GM19372 (cell line): Measurements from ENCODE around the gene HLTF.
A peak's percentile ranks its signal among the peaks of the same experiment; 100 is the strongest.

Source experiments
- ATAC-seq: cut with Tn5 transposase; IDR thresholded peaks from one replicate; pipeline ENCODE4 v1.9.1; 2021; ENCODE audit warnings: mild to moderate bottlenecking, low read depth, moderate library complexity; ENCODE audit not compliant: unreplicated experiment

HLTF gene

GRCh38 chr3:149090461-149090860 is 4.1 kb upstream of the HLTF start:
- no peak for ATAC-seq

DNA sequence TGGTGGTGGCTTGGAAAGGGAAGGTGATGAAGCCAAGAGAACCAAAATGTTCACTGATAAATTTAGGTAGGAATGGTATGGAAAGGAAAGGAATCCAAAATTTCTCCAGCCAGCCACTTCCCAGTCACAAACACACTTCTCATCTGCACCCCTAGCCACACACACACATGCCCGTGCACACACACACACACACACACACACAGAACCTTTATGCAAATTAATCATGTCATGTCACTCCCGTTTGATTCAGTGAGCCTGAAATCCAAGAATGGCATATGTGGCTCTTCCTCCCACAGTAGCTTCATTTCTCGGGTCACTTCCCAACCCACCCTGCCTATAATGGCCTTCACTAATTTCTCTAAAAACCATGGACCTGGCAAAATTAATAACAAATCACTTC is 3.1 kb upstream of the HLTF start:
- ATAC-seq, result no peak

DNA sequence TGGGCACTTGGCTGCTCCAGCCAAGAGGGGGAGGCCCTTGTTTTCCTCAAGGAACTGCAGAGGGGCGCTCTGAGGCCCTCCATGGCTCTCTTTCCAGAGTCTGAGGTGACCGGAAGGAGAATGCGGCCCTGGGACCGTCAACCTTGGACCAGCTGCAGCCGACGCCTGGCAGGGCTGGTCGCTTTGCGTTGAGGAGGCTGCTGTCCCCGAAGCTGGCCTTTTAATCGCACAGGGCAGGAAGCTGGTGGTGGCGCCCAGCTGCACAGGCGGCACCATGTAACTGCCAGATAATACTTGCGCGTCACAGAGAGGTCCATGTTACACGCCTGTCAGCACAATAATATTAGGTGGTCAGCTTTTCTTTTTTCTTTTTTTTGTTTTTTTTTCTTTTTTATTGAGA is 875 bp upstream of the HLTF start:
- ATAC-seq, result no peak

DNA sequence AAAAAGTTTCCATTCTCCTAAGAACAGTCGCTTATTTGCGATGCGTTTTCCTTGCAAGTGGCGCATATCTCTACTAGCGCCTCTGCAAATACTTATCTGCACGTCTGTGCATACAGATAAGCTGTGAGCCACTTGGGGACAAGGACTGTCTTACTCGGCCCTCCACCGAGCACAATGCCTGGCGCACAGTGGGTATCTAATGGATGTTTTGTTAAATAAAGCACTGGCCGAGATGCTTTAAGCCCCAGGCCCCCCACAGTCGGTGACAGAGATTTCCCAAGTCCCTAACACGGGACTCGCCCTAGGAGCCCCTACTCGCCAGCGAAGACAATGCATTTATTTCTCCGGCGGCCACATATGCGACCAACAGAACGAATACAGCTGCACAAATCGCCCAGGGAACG is 503 bp downstream of the HLTF start:
- peak; percentile 36 for ATAC-seq

DNA sequence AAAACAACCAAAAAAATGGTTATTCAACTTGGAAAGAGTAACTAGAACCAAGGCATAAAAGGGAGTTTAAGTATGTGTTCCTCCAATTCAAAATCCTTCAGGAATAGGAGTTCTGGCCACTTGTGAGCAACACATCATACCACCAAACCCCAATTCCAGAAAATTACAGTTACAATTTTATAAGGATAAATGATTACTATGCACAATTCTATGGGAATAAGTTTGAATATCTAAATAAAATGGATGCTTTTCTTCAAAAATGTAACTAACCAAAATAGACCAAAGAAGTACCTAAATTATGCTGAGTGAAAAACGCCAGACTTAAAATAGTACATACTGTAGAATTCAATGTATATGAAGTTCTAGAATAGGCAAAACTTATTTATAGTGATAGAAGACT is 4.6 kb downstream of the HLTF start:
- no peak for ATAC-seq

DNA sequence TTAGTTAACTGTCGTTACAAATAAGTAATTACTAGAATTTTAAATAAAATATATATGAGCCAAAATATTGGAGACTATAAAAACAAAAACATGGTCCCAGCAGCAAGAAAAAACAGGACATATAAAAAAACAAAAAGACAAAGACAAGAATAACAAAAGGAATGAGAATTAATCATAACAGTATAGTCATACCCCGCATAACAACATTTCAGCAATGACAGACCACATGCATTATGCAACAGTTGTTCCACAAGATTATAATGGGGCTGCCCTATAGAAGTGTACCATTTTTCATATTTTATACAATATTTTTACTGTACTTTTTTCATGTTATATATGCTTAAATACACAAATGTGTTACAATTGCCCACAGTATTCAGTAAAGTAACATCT is 5.6 kb downstream of the HLTF start:
- ATAC-seq, result no peak

DNA sequence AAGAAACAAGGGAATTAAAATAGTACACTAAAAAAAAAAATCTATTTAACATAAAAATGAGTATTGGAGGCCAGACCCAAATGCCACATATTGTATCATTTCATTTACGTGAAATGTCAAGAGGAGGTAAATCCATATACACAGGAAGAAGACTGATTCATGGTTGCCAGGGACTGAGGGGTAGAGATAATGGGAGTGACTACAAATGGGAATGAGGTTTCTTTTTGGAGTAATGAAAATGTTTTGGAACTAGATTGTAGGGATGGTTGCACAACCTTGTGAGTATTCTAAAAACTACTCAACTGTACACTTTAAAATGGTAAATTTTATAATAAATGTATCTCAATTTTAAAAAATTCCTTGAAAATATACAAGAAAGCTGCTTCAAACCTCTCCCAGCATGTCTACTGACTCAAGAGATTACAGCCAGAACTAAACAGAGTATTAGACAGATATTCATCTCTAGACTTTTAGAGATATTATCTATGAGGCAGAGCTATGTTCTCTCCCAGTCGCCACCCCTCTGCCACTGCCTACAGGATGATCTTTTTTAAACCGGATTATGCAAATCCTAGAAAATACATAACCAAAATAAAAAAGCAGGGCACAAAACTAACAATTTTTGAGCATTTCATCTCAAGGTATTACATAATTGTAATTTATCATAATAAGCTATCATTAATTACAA is 6.2 kb downstream of the HLTF start:
- ATAC-seq, result no peak

DNA sequence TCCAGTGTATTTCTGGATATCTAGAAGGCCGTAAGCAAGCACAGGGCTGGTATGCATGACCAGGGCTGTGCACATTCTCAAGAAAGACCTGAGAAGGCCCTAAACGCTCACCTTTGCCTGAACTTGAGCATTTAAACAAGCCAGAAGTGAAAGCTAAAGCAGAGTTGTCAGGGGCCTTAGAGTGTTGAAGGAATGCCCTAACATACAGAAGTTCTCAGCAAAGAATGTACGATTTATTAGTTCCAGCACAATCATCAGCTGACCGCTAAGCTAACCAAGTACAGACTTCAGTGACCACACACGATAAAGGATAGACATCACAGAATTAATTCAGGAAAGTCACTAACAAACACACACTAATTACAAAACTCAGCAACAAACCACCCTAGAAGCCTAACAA is 8.7 kb downstream of the HLTF start:
- no peak for ATAC-seq

DNA sequence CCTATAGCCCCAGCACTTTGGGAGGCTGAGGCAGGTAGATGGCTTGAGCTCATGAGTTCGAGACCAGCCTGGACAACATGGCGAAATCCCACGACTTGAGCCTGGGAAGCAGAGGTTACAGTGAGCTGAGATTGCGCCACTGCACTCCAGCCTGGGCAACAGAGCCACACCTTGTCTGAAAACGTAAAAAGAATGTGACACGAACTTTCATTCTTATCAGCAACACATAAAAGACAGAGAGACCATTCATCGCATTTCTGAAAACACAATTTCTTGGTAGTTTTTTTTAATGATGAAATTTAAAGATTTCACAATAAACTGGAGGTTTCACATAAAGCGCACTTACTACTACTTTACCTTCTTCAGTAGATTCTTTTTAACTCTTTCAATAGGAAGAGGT is 18.4 kb downstream of the HLTF start:
- no peak for ATAC-seq

DNA sequence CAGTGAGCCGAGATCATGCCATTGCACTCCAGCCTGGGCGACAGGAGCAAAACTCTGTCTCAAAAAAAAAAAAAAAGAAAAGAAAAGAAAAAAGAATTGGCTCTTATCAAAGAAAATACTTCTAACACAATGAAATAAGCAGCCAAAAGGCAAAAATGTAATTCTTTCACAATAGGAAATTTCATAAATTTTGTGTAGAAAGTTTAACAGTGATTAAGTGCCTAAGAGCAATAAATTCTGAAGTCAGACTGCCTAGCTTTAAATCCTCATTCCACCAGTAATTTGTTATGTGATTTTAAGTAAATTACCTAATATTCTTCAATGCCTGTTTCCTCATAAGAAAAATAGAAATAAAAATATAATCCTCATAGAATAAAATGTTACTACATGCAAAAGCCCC is 24.6 kb downstream of the HLTF start:
- ATAC-seq, result no peak

- ATAC-seq, result peak; percentile 72
These were observed 27.7 kb downstream of the HLTF start for GRCh38 chr3:149058602-149059001.

DNA sequence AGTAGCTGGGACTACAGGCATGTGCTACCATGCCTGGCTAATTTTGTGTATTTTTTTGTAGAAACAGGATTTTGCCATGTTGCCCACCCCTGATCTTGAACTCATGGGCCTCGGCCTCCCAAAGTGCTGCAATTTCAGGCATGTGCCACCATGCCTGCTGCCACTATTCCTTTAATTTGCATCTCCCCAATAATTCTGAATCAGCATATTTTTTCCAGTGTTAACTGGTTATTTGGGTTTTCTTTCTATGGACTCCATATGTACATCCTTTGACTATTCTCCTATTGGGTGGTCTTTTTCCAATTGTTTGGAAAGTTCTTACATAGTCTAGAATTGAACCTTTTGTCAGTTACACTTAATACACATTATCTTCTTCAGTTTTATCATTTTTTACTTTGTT is 28.1 kb downstream of the HLTF start:
- ATAC-seq, result no peak

DNA sequence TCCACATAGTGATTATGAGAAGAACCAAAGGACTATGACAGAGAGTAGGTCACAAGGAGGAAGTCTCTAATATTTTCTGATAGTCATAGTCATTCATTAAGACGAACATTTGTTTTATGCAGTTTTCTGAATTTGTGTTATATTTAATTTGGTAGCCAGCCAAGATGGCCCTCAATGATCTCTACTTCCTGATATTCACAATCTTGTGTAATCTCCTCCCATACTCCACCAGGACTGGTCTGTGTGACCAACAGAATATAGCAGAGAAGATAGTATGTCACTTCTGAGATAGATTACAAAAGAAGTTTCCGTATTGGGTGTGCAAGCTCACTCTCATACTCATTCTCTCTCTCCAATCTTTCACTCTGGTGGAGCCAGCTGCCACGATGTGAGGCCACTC is 30.8 kb downstream of the HLTF start:
- no peak for ATAC-seq

GRCh38 chr3:149044339-149045083 is 41.8 kb downstream of the HLTF start:
- ATAC-seq, result no peak

- peak; percentile 89 for ATAC-seq
These were observed 43.4 kb downstream of the HLTF start for GRCh38 chr3:149042789-149043386.

GRCh38 chr3:149038322-149038721 is 48.0 kb downstream of the HLTF start:
- ATAC-seq, result no peak

- no peak for ATAC-seq
These were observed 48.6 kb downstream of the HLTF start for GRCh38 chr3:149037684-149038083.

- ATAC-seq, result no peak
These were observed 55.2 kb downstream of the HLTF start for GRCh38 chr3:149031096-149031495.

DNA sequence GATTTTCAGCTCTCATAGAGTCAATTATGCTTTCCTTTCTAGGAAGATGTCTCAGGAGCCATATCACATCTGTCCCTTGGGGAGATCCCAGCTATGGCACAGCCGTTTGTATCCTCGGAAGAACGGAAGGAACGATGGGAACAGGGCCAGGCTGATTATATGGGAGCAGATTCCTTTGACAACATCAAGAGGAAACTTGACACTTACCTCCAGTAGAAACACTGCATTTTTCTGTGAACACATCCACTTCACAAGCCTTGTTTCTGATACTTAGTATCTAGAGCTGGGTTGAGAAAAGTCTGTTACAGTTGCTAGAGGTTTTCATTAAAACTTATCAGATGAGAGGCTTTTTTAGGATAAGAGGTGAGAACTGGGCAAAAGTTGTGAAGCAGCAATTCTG is 59.6 kb downstream of the HLTF start:
- ATAC-seq, result no peak

- no peak for ATAC-seq
These were observed 62.4 kb downstream of the HLTF start for GRCh38 chr3:149023951-149024350.

DNA sequence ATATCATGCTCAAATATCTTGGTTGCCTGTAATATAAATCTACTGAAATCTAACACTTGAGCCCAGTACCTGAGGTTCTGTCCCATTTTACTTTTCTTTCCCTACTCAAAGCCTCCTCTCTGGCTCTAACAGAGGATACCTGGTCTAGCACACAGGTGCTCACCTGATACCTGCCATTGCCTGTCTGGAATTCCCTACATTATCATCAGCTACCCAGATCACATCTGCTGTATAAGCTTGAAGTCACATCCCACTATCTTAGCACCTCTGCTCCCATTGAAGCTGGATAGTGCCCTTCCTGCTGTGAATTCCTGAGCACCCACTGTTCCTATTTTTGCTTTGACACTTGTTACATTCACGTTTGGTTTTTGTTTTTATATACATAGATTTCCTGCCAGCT is 64.5 kb downstream of the HLTF start:
- no peak for ATAC-seq

- ATAC-seq, result no peak
These were observed 65.5 kb downstream of the HLTF start for GRCh38 chr3:149020839-149021252.
